Endometrial microvascular endothelial cells (primary cell): Measurements from ENCODE around the gene PAMR1. TPM values are rescaled to one million over a fixed set of nuclear protein-coding genes. Genes with fewer than 3 reads are reported as not detected.

Source experiments
- in situ Hi-C: cut with HindIII; loops from 2 replicates; pipeline ENCODE4 v1.10.0; 2017; ENCODE audit warnings: low sequenced_read_pairs, low pct_unique_long_range_greater_than_20kb; ENCODE audit errors: inconsistent ontology term
- total RNA-seq: library from RNA; depleted of rRNA; stranded (reverse); fragments of >200 nt; gene quantifications from one replicate; pipeline ENCODE4 v1.2.3, GENCODE V29; 2015; ENCODE audit errors: inconsistent ontology term

The PAMR1 gene
- total RNA-seq, 1 donor from 2014 or later, result 0.37 TPM

GRCh38 chr11:35514481-35514880 lies 10.9 kb downstream of the PAMR1 start:
- in situ Hi-C loops, result no loop called here

- in situ Hi-C loops, result no loop called here
Observed at GRCh38 chr11:35511666-35512065, 13.8 kb downstream of the PAMR1 start.

GRCh38 chr11:35507688-35508087 lies 17.7 kb downstream of the PAMR1 start:
- in situ Hi-C loops, result no loop called here

- in situ Hi-C loops, result no loop called here
Observed at GRCh38 chr11:35501776-35502175, 23.6 kb downstream of the PAMR1 start.

- in situ Hi-C loops, result no loop called here
Observed at GRCh38 chr11:35500744-35501143, 24.7 kb downstream of the PAMR1 start.

DNA sequence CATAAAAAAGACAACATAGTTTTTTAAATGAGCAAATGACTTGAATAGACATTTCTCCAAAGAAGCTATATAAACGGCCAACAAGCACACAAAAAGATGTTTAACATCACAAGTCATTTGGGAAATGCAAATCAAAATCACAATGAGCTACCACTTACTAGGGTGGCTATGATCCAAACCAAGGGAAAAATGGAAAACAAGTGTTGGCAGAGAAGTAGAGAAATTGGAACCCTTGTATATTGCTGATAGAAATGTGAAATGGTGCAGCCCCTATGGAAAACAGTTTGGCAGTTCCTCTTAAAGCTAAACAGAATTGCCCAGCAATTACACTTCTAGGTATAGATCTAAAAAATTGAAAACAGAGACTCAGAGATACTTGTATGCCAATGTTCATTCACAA lies 29.0 kb downstream of the PAMR1 start:
- in situ Hi-C loops, result no loop called here

- in situ Hi-C loops, result no loop called here
Observed at GRCh38 chr11:35494957-35495490, 30.4 kb downstream of the PAMR1 start.

DNA sequence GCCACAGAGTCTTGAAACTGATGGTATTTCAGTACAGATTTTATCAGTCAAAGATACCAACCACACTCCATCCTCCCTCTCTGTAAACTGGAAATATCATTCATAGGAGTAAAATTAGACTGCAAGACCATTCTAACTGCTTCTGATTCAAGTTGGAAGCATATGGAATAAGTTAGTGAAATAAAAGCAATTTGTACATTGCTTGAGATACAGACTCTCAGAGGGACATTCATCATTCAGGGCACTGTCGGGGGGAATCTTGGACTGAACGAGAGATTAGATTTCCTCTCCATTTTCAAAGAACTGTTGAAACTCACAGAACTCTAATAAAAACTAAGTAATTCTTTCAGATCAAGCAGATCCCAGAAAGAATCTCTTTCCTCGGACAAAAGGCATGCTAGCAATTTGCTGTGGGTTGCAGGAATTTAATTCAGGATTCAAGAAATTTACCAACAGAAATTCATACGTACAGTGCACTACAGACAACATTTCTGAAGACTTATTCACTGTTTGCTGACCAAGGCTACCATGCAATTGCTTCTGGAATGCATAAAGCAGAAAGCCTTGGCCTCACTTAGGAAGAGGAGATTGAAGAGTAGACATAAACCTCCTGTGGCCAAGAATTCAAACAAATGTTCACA lies 34.1 kb downstream of the PAMR1 start:
- in situ Hi-C loops, result no loop called here

DNA sequence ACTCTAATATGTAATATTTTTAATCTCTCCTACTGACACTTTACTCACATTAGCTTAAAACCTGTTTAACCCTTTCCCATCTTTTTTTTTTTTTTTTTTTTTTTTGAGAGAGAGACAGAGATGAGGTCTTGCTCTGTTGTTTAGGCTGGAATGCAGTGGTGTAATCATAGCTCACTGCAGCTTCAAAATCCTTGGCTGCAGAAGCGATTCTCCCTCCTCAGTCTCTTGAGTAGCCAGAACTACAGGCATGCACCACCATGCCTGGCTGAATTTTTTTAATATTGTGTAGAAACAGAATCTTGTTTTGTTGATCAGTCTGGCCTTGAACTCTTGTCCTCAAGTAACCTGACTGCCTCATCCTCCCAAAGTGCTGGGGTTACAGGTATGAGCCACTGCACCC lies 37.3 kb downstream of the PAMR1 start:
- in situ Hi-C loops, result no loop called here

- in situ Hi-C loops, result no loop called here
Observed at GRCh38 chr11:35487532-35488078, 37.8 kb downstream of the PAMR1 start.

- in situ Hi-C loops, result no loop called here
Observed at GRCh38 chr11:35486934-35487333, 38.5 kb downstream of the PAMR1 start.

DNA sequence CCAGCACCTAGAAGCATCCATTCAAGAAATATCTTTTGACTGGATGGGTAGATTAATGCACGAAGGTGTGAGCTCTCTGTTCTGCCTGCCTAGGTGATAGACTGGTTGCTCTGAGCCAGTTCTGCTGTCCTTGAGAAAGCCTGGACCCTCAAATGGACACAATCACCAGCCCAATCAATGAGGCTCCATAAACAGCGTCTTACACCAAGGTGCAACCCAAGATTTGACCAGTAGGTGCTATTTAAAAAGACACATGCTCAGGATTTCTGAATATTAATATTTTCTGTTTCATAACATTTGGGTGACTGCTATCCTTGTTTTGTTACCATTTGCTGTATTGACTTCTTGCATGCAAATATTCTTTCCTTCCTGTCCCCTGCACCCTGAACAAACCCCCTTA lies 39.0 kb downstream of the PAMR1 start:
- in situ Hi-C loops, result no loop called here

DNA sequence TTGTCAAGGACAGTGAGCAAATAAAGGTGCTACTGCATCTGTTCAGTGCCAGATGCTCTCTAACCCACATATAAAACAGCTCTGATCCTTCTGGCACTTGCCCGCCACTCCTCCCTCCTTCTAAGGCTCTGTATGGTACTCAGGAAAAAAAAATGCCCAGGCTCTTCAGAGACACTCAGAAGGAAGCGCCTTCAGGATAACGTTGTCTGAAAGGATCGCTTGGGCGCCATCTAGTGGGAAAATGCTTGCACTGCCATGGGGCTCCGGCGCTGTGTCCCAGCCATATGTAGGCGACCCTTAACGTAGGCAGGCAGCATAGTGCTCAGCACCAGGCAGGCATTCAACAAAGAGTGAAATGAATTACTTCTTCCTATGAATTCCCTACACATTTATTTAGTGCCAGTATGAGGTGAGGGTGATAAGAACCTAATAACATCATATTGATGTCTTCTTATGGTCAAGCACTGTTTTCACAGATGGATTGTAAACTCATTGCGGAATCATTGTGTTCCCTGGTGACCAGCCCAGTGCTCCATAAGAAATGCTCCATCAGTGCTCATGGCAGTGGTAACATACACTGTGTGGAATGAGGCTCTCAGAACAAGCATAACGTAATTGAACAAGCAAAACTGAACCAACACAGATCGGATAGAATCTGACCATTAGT lies 39.6 kb downstream of the PAMR1 start:
- in situ Hi-C loops, result no loop called here

- in situ Hi-C loops, result no loop called here
Observed at GRCh38 chr11:35484435-35484834, 41.0 kb downstream of the PAMR1 start.

DNA sequence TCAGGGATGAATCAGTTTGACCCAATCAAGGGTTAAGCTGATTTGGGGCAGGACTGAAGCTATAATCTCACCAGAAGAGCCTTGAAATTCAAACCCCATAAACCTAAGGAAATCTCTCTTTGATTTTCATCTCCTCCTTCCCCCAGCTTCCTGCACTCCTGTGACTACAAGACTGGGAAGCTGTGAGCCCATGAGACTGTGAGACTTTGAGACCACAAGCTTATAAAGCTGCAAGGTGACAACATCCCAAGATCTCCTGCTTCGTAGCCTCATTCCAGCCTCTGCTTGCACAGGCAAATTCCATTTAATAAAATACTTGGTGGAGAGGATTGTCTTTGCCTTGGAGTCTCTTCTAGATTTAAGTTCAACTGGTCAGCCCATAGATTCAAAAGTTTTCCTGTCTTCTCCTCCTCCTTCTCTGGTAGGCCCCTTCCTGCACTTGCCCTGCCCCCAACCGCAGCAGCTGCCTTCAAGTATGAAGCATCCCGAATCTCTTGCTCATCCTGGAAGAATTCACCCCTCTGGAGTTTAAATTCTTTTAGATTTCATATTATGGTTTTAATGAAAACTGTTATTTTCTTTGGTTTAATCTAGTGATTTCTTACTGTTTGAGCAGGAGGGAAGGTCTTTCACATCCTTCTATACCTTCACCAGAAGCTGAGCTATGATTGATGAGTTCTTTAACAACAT lies 42.1 kb downstream of the PAMR1 start:
- in situ Hi-C loops, result no loop called here

- in situ Hi-C loops, result no loop called here
Observed at GRCh38 chr11:35479731-35480130, 45.7 kb downstream of the PAMR1 start.

DNA sequence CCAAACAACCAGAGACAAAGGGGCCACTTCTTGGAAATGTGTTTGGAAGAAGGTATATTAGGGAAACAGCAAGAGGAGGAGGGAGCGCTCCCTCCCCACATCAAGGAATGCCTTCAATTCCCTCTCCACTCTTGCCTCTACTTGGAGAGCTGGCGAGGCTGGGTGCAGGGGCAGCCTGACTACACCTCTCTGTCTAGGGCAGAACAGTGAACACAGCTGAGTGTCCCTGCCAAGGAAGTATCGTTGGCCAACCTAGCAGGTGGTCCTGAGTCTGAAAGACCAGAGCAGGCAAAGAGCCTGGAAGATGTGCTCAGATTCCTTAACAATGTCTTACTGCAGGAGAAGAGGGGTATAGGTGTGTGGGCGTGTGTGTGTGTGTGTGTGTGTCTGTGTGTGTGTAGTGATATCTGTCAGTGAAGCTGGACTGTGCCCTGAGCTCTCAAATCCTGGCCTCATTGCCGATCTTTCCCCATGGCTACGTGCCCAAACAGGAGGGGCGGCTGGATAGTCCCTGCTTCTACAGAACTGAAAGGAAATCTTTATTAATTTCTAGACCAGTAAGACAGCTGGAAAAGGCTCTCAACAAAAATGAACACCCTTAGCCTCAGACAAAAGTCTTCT lies 46.8 kb downstream of the PAMR1 start:
- in situ Hi-C loops, result no loop called here

DNA sequence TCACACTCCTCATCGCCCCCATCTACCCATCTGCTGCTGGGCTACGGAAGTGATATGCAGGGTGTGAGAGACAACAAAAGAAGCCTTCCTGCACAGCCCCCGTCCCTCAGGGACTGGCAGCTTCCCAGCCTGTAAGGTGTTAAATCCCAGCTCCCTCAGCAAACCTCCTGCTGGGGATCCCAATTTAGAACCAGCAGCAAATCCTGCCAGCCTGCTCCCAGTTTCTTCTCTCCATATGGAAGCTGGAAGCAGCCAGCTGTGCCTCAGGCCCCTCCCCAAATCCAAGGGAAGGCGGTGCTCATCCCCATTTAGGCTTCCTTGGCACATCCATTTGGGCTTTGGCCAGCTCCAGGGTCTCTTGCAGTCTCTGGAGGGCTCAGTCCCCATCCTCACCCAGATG lies 47.5 kb downstream of the PAMR1 start:
- in situ Hi-C loops, result no loop called here

DNA sequence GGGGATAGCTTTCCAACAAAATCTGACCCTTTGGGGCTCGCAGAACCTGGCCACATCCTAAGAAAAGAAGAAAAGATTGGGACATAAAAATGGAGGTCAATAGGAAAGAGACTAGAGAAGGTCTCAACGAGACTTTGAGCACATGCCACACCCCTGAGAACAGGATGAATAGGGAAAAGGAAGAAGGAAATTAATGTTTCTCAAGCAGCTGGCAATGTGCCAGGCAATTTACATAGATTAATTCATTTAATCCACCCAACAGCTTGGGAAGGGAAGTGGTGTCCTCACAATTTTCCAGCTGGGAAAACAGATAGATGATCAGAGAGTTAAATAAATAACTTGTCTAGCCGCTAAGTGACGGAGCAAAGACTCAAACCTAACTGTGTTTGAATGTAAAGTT lies 50.7 kb downstream of the PAMR1 start:
- in situ Hi-C loops, result no loop called here
